ENCODE measurements around the gene DDO.
"Not testable (repeated sequence)": the region's sequence is repeated elsewhere in the genome, so short reads cannot be mapped to it uniquely, and the experiment has no call there.

DDO gene

DNA sequence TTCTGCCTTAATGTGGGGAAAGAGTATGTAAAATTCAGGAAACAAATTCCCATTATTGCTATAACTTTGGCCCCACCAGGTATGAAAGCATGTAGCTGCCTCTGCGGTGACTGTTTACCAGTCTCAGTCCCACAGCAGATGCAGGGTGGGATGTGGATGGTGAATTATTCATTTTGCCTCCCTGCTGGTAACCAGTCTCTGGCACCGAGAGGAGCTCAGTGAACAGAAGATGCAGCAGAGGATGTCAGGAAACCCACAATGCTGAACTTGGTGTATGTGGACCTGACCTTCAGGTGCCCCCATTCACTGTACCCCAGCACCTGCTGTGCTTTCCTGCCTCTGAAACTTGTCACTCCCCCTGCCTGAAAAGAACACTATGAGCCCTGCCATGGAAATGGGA is 48.4 kb downstream of the DDO start:
- DNase-seq = no peak

DNA sequence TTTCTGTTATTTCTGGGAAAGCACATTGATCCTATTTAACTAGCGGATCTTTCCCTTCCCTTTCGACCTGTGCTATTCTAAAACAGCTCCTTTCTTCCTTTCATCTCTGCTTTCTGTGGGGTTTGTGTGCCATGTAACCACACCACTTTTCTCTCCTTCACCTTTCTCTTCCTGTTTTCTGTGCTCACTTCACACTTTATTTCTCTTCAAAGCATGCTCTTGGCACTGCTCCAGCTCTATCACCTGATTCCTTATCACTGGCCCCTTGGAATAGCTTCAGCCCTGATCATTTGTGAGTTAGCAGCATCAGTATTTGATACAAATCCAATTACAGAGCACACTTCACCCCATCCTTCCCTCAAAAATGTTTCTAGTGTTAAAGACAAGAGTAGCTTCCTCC is 49.1 kb downstream of the DDO start:
- no peak for DNase-seq

GRCh38 chr6:110364364-110365105 is 50.8 kb downstream of the DDO start:
- no peak for DNase-seq

DNA sequence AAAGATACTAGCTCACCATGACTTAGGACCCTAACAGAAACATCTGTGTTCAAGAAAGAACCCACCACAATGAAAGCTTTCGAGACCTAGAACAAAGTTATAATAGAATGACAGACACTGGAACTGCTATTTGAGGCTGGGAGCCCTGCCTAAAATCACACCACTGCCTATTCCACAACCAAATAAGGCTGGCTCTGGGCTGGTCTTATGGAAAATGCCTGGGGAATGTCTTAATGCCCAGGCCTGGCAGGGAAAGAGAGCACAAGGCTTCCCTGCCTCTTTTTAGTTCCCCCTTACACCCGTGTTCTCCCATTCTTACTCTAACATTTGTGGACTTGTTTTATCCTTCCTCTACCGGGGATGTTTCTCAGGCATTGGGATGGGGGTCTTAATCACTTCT is 51.6 kb downstream of the DDO start:
- DNase-seq = no peak

- DNase-seq = no peak
Observed at GRCh38 chr6:110360676-110361075, 54.7 kb downstream of the DDO start.

- no peak for DNase-seq
Observed at GRCh38 chr6:110359556-110359955, 55.8 kb downstream of the DDO start.

GRCh38 chr6:110358553-110359160 is 56.7 kb downstream of the DDO start:
- no peak for DNase-seq

DNA sequence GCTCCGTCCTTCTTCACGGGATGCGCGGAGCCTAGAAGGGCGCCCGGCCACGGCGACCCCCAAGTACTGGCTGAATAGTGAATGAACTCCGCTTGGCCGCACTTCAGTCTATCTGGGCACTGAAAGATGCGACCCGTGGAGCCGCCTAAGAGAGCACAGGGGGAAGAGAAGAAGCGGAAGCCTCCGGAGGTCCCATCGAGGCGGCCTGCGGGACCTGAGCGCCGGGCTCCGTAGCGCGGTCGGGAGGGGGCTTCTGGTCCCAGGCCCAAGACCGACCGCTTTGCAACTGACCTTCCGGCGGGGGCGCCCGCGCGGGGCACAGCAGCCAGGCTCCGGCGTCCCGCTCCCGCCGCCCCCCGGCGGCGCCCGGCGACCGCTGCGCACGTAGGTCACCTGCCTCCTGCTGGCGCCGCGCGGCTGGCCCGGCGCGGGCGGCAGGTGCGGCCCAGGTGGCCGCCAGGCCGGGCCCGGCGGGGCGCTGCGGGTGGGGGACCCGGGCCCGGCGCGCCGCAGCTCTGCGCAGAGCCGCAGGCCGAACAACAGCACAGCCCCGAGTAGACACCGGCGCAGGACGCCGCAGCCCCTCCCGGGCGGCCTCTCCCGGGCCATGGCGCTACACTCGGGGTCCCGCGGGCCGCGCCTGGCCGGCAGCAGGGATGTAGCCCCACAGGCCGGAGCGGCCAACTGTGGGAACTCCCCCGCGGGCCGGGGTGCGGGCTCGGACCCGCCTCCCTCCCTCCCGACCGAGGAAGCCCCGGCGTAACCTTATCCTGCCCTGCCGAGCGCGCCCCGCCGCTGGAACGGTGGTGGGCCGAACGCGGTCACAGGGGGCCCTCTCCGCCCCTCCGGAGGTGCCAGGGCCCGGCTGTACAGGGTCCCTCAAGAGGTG is 57.5 kb downstream of the DDO start, which contains the start of gene METTL24:
Gene METTL24 (minus strand): TSS at position 686 of the 889 bp plus-strand sequence. CDS start 77 bp downstream, at position 609.
- DNase-seq = no peak

GRCh38 chr6:110357298-110357663 is 58.1 kb downstream of the DDO start:
- no peak for DNase-seq

DNA sequence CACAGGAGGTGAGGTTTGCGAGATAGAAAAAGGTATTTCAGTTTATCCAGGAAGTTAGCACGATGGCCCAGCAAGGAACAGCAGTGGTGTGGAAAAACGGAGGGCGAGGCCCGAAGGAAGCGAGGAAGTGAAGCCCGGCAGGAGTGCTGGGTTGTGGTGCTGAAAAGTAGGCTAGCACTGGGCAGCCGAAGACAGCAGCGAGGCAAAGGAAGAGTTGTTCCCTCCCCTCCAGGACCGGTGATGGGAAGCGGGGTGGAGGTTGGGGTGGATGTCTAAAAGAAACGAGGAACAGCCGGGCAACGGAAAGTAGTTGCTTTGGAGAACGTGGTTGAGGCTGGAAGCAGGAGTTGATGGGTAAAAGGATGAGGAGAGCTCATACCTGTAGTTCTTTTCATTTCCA is 58.6 kb downstream of the DDO start:
- no peak for DNase-seq

DNA sequence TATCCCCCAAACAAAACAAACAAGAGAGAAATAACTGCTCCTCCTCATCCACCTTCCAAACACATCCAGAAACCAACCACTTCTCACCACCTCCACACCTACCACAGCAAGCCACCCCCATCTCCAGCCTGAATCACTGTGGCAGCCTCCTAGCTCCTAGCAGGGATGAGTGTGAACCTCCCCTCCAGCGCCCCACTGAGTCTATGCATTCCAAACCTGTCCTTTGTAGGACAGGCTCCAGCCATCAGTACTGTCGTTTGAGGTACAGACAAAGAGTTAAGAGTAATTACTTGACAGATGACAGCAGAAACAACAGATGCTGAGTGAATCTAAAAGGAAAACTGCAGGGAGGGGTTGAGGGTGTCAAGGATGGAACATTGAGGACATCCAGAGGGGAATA is 59.6 kb downstream of the DDO start:
- DNase-seq = no peak

GRCh38 chr6:110355022-110355421 is 60.4 kb downstream of the DDO start:
- no peak for DNase-seq

DNA sequence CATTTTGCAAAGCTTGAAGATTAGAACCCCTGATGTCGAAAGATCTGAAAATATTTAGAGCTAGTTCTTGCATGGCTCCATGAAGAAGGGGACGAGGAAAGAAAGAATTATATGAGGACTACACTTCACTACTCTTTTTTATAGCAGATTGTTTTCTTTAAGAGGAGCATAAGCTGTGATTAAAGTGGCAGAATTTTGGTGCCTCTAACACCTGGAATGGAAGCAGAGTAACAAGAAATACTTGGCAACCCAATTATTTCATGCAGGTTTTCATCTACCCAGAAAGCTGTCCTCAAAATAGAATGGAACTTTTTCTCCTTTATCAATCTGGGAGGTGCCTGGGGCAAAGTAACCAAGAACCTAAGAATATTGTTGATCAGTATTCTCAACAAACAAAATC is 61.2 kb downstream of the DDO start:
- no peak for DNase-seq

- DNase-seq = no peak
Observed at GRCh38 chr6:110353457-110354001, 61.8 kb downstream of the DDO start.

GRCh38 chr6:110352563-110353262 is 62.7 kb downstream of the DDO start:
- no peak for DNase-seq

- DNase-seq = no peak
Observed at GRCh38 chr6:110351986-110352385, 63.4 kb downstream of the DDO start.

- no peak for DNase-seq
Observed at GRCh38 chr6:110351546-110351945, 63.8 kb downstream of the DDO start.

GRCh38 chr6:110350593-110350992 is 64.8 kb downstream of the DDO start:
- not testable (repeated sequence) for DNase-seq

DNA sequence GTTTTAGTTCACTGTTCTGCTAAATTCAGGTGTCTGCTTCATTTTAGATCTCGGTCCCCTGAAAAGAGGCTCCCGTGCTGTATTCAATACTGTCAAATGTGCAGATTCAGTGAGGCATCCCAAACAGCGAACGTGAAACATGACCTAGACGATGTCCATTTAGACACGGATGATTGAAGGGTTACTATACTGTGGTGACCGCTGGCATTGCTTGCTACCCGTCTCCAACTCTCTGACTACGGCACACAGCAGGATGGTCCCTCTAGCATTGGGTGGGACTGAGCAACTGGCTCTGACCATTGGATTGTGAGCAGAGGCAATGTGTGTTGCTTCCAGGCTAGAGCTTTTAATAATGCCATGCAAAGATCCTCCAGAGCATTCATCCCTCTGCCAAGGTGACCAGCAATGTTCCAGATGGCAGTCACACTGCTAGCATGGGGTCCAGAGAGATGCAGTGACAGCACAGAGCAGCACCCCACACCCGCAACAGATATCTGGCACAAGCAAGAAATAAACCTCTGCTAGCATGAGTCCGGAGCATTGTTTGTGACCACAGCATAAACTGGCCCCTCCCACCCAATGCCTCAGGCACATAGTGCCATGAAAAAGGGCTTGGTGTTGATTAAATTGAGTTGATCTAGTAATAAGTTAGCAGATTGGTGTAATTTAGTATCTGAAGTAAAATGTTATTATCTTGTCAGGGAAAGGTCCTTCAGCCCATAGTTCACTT is 66.2 kb downstream of the DDO start:
- DNase-seq = no peak

- no peak for DNase-seq
Observed at GRCh38 chr6:110345025-110345424, 70.3 kb downstream of the DDO start.

DNA sequence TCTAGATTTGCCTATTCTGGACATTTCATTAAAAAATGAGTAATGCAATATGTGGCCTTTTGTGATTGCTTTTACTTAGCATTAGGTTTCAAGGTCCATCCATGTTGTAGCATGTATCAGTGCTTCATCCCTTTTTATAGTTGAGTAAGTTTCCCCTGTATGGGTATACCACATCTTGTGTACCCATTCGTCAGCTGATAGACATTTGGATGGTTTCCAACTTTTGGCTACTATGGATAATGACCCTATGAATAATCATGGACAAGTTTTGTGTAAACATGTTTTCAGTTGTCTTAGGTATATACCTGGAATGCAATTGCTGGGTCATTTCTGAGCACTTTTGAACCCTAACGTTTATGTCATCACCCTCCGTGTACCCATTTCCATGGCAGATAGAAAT is 72.6 kb downstream of the DDO start:
- no peak for DNase-seq

Measured in cerebellar nuclear complex (tissue), 1 donor.